Caki2 (cell line): Measurements from ENCODE around the gene SNUPN. TPM values are rescaled to one million over a fixed set of nuclear protein-coding genes. Genes with fewer than 3 reads are reported as not detected.
"Not testable (repeated sequence)": the region's sequence is repeated elsewhere in the genome, so short reads cannot be mapped to it uniquely, and the experiment has no call there.

Experiments used
- DNase-seq: peaks from one replicate; pipeline ENCODE4 v3.0.0-alpha.2; 2015; ENCODE audit warnings: low read depth
- in situ Hi-C: cut with HindIII; loops from 2 replicates; pipeline ENCODE4 v1.10.0; 2016; ENCODE audit warnings: low sequenced_read_pairs, low pct_unique_long_range_greater_than_20kb, mixed read lengths
- total RNA-seq: library from RNA; depleted of rRNA; stranded (reverse); fragments of >200 nt; shearing (Covaris generic); gene quantifications from 2 replicates; pipeline ENCODE4 v1.2.3, GENCODE V29; 2014; ENCODE audit warnings: low replicate concordance; rRNA removed

The SNUPN gene
- total RNA-seq, 1 experiment from 2014 or later = 38.7 TPM

GRCh38 chr15:75561888-75562287, 63.6 kb downstream of the SNUPN start:
- no peak for DNase-seq
- in situ Hi-C loops = no loop called here

GRCh38 chr15:75559360-75559759, 66.2 kb downstream of the SNUPN start:
- in situ Hi-C loops, DNase-seq: not testable (repeated sequence)

- DNase-seq = not testable (repeated sequence)
Observed at GRCh38 chr15:75558955-75559354, 66.6 kb downstream of the SNUPN start.

GRCh38 chr15:75554717-75555116, 70.8 kb downstream of the SNUPN start:
- in situ Hi-C loops = no loop called here
- no peak for DNase-seq

More at GRCh38 chr15:75558955-75559354, 66.6 kb downstream of the SNUPN start:
- in situ Hi-C loops = not testable (repeated sequence)

- DNase-seq = no peak
- in situ Hi-C loops = no loop called here
Observed at GRCh38 chr15:75553659-75554058, 71.9 kb downstream of the SNUPN start.

- in situ Hi-C loops = no loop called here
- DNase-seq = no peak
Observed at GRCh38 chr15:75551091-75551490, 74.4 kb downstream of the SNUPN start.

Other genes with a start within 250 kb of the SNUPN start
- gene SIN3A, start 174.0 kb downstream of the SNUPN start, total RNA-seq = 17.7 and 32.6 TPM in 2 replicates
- gene PTPN9, start 46.4 kb downstream of the SNUPN start, total RNA-seq = 13.8 and 18.1 TPM in 2 replicates
- 52.3 and 76.2 TPM in 2 replicates for gene IMP3, start 14.5 kb upstream of the SNUPN start, total RNA-seq
- gene SNX33, start 22.2 kb upstream of the SNUPN start, total RNA-seq = 9.0 and 10.2 TPM in 2 replicates
- 0.03 and 0.20 TPM in 2 replicates for gene CSPG4, start 87.1 kb upstream of the SNUPN start, total RNA-seq
- 33.7 TPM in 2 replicates for gene UBE2Q2, start 217.7 kb upstream of the SNUPN start, total RNA-seq